ENCODE measurements around the gene LIN7C.

Gene LIN7C

DNA sequence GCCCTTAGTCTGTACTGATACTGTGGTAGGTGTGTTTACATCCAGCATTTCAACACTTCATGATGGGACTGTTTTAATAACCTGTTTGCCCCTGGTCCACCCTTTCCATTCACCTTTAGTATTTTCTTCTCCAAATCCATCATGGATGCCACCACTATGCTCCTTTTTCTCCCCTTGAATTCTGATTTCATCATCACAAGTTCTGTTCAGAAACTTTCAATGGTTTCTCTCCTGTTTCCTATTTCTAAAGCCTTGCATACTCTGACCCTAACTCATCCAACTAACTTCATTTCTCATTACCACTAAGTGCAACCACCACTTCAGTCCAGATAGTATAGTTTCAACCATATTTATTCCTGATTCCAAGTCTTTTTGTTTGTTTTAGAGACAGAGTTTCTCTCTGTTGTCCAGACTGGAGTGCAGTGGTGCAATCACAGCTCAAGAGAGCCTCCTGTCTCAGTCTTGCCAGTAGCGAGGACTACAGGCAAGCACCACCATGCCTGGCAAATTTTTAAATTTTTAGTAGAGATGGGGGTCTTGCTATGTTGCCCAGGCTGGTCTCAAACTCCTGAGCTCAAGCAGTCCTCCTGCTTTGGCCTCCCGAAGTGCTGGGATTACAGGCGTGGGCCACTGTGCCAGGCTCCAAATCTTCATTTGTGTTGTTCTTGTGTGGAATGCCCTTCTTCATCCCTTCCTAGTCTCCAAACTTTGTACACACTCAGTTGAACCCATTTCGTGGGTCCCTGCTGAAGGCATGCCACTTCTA lies 1.2 kb upstream of the LIN7C start:
- no peak for DNase-seq

GRCh38 chr11:27505781-27506180 lies 788 bp downstream of the LIN7C start:
- no peak for DNase-seq

GRCh38 chr11:27504205-27504604 lies 2.4 kb downstream of the LIN7C start:
- no peak for DNase-seq

DNA sequence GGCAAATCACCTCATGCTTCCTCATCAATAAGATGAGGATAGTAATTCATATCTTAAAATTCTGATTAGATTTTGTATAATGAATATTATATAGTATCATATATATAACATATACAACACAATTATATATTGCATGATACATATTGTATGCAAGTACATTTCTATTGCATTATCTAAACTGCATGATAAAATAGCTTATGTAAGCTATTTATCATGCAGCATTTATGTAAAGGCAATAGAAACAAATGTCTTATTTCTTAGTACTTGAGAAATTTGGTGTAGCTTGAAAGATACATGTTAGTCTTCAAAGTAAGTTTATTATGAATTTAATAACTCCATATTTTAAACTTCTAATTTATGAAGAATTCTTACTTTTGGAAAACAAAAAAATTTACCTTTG lies 5.5 kb downstream of the LIN7C start:
- no peak for DNase-seq

GRCh38 chr11:27497911-27498310 lies 8.7 kb downstream of the LIN7C start:
- no peak for DNase-seq

GRCh38 chr11:27497284-27497866 lies 9.2 kb downstream of the LIN7C start:
- DNase-seq, result peak in 1 of 14 donors; percentile 13

DNA sequence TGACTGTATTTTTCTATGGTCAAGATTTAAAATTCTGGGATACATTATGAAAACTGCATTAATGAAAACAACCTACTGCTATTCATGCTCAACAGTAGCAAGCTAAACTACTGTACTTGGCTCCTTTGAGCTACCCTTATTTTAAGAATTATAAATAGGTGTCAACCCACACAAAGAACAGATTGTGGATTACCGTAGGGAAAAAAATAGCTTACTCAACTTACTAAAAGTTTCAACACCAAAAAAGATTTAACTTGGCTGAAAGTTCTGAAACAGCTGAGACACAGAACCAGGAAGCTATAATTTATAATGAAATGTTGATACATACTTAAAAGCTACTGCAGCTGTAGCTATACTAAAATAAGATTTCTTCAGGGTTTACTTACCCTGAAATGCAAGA lies 10.1 kb downstream of the LIN7C start:
- no peak for DNase-seq

DNA sequence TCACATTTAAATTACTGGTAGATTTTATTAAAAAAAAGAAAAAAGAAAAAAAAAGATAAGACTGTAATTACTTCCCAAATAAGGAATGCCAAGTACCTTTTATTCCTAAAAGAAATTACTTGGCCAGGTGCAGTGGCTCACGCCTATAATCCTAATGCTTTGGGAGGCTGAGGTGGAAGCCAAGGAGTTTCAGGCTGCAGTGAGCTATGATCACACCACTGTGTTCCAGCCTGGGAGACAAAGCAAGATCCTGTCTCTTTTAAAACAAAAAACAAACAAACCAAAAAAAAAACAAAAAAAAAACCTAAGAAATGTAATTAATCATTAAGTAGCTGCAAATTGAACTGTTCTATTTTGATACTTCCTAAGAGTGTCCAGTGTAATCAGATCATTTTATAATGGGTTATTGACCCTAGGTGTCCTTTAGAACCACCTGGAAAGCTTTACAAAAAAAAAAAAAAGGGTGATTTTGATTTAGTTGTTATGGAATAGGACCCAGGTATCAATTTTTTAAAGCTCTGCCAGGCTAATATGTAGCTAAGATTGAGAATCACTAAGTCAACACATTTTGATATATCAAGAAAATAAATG lies 10.8 kb downstream of the LIN7C start:
- DNase-seq, result no peak

DNA sequence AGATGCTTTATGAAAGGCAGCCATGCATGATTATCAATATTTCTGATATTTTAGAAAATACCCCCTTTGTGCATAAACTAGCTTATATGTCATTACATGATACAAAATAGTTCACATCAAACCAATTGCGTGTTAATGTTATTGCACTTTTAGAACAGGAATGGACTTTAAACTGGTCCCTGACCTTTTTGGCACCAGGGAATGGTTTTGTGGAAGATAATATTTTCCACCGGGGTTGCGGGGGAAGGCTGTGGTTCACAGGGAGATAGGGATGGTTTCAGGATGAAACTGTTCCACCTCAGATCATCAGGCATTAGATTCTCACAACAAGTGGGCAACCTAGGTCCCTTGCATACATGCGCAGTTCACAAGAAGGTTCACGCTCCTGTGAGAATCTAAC lies 17.5 kb downstream of the LIN7C start:
- no peak for DNase-seq

- no peak for DNase-seq
These were observed 18.9 kb downstream of the LIN7C start for GRCh38 chr11:27487706-27488105.

GRCh38 chr11:27485930-27486773 lies 20.4 kb downstream of the LIN7C start:
- peak in 2 of 14 donors; percentile 24 to 49 for DNase-seq

DNA sequence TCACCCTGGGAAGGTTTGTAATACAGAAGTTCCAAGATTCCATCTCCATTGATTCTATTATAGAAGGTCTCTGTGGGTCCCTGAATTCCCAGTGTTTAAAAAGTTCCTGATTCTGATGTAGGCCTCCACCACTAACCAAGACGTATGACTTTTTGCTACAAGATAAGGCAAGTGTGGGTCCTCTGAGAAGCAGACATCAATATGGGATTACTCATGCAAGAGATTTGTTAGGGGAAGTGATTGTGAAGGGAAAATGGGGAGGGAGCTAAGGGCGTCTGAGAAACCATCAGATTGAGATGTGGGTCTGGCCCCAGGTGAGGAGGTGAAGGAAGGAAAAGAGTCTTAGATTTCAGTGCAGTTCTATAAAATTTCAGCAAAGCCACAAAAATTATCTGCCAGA lies 23.8 kb downstream of the LIN7C start:
- no peak for DNase-seq

DNA sequence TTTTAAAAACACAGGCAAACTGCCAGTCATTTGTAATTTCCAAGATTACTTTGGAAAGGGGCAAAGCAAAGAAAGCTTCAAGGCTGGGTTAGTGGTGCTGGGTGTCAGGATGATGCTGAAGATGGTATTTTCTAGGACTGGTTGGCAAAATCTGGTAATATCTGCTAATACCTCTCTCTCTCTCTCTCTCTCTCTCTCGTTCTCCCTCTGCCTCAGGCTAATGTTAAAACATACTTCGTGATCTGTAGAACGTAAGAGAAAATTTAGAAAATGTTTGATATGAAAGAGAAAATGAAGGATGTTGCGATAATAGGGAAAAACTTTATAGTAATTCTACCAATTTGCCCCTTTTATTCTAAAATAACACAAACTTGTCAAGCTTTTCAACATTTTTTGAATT lies 24.6 kb downstream of the LIN7C start:
- no peak for DNase-seq

GRCh38 chr11:27477831-27478230 lies 28.7 kb downstream of the LIN7C start:
- no peak for DNase-seq

- no peak for DNase-seq
These were observed 29.3 kb downstream of the LIN7C start for GRCh38 chr11:27477243-27477642.

- DNase-seq, result no peak
These were observed 30.9 kb downstream of the LIN7C start for GRCh38 chr11:27475622-27476021.

DNA sequence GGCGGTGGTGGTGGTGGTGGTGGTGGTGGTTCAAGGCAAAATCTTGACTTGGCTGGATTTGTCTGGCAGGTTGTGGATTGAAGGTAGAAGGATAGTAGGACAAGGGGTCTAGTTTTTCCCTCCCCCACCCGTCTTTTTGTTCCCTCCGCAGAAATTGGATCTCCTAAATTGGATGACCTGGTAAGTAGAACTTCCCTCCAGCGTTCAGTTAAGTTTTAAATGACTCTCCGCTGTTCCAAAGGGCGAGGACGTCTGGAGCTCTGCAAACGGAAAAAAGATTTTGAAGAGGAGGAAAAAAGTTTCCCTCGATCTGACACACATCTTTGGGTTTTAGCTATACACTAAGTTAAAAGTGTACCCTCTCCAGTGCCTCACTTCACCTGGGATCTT lies 33.6 kb downstream of the LIN7C start:
- no peak for DNase-seq

- peak; percentile 26 to 96 (median 84) for DNase-seq
These were observed 34.1 kb downstream of the LIN7C start, which contains the start of gene LGR4 for GRCh38 chr11:27472398-27473016. Gene LGR4, minus strand, starts transcription at chr11:27472790. Its CDS starts 488 bp downstream, at chr11:27472302.

DNA sequence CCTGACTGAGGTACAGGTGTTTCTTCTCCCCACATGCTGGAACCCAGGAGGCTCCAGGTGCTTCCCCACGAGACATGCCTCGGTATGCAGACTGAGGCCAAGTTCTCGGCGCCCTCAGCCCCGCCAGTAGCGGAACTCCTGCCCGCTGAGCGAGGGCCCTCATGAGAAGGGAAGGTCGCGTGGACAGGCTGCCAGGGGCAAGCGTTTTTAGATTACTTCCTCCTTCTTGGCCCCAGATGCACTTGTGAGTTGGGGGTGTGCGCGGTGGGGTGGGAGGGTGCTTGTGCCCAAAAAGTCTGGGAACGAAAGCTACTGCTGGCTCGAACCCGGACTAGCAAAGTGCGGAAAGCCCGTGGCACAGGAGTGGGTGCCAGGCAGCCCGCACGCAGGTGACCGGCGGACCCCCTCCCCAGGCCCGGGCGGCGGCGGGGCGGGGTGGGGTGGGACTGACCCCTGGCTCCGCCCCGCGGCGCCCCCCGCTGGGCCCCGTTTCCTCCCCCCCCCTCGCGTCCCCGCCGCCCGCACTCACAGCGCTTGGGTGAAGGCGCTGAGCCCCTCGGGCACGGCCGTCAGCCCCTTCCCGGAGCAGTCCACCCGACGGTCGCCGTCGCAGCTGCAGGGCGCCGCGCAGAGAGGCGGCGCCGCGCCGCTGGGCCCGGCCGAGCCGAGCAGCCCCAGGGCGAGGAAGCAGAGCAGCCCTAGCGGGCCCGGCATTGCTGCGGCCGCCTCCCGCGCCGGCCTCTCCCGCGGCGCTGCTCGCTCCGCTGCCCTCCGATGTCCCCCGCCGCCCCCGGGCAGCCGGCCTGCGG lies 34.8 kb downstream of the LIN7C start:
- peak in 11 of 14 donors; percentile 38 to 73 (median 60) for DNase-seq

DNA sequence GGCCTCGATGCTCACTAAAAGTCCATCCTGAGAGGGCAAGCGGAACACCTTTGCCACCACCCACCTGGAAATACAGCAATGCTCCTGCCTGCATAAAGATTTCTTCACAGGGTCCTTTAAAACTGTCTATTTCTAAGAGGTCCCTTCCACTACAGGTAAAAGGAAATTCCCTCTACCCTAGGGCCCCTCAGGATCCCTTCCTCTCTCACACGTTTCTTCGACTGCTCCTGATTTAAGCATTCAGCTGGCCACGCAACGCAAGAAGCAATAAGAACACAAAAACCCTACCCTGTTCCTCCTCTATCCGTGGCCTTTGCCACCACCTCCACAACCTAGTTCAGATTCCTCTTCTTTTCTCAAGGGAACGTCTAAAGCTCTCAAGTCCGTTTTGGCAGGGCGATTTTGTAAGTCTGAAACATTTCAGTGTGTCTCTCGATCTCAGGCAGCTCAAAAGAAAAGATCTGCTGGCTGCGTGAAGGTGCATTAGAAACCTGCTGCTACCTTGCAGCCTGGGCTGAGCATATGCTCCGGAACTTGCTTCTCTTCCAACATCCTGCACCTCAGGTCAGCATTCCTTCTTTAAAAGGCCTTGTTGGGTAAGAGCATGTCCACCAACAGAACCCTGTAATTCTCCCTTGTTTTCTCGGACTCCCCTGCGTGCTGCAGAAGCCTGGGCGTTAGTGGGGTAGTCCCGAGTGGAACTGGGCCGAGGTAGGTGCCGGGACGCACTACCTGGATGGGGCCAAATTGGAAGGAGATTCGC lies 35.6 kb downstream of the LIN7C start:
- peak in 5 of 14 donors; percentile 48 to 74 (median 59) for DNase-seq

DNA sequence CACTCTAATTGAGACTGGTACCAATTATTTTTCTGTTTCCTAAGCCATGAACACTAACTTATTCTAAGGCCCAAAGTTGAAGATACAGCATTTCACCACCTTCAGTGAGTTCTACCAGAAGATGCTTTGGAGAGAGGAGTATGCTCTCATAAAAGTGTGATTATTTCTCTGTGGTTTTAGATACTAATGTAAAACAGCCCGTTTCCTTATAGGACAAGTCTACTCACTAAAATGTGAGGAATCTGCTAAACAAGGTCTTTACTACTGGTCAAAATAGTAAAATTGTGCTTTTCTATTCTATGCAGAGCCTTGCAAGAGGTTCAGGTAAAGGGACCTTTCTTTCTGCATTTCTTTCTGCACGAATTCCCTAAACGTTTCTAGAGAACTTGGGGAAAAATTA lies 36.4 kb downstream of the LIN7C start:
- no peak for DNase-seq

Measured in C1 segment of cervical spinal cord (tissue), 14 donors.